BE2C (cell line): ENCODE measurements around the gene KRT37.

Source experiments
- DNase-seq: peaks from one replicate; pipeline ENCODE4 v3.0.0-alpha.2; 2020
- H3K27me3 ChIP-seq: fragments of 250-450 bp; sonication (Bioruptor Pico); 2 replicates; pipeline ENCODE4 v1.5.1; 2020; ENCODE audit warnings: mild to moderate bottlenecking
- H3K36me3 ChIP-seq: fragments of 250-450 bp; sonication (Bioruptor Pico); 2 replicates; pipeline ENCODE4 v1.5.1; 2020; ENCODE audit warnings: mild to moderate bottlenecking
- H3K4me1 ChIP-seq: fragments of 250-450 bp; sonication (Bioruptor Pico); 2 replicates; pipeline ENCODE4 v1.5.1; 2020
- H3K4me3 ChIP-seq: 2 replicates; pipeline ENCODE4 v1.5.1; 2011; ENCODE audit warnings: low read depth, low read length
- H3K9me3 ChIP-seq: fragments of 250-450 bp; sonication (Bioruptor Pico); 2 replicates; pipeline ENCODE4 v1.5.1; 2020
- TF ChIP-seq, protein P1 (sequence below): IDR thresholded peaks from 2 replicates; pipeline ENCODE4 v1.5.1; 2012; ENCODE audit warnings: mild to moderate bottlenecking, low read depth, low read length

KRT37 gene

DNA sequence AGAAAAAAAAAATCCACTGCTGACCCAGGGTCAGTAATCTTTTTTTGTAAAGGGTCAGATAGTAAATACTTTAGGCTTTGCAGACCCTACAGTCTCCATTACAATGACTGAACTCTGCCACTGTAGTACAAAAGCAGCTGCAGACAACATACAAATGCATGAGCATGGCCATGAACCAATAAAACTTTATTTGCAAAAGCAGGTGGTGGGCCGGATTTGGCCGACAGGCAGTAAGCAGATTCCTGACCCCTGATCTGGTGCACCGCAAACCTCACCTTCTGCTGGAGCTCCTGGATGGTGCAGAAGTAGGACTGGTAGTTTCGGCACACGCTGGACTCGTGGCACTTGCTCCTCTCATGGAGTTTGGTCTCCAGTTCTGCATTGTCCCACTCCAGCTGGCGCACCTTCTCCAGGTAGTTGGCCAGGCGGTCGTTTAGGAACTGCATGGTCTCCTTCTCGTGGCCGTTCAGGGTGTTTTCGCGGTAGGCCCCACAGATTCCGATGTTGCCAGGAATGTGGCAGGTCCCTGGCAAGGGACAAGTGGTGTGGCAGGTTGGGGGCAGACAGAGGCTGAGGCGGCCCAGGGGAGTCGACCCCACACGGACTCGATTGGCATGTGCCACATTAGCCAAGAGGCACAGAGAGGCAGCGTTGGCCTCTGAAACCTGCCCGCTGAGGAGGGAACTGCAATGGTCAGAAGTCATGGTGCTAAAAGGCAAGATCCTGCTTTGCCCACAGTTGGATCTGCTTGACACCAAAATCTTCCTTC is 13.1 kb downstream of the KRT37 start:
- TF ChIP-seq, protein P1, sequence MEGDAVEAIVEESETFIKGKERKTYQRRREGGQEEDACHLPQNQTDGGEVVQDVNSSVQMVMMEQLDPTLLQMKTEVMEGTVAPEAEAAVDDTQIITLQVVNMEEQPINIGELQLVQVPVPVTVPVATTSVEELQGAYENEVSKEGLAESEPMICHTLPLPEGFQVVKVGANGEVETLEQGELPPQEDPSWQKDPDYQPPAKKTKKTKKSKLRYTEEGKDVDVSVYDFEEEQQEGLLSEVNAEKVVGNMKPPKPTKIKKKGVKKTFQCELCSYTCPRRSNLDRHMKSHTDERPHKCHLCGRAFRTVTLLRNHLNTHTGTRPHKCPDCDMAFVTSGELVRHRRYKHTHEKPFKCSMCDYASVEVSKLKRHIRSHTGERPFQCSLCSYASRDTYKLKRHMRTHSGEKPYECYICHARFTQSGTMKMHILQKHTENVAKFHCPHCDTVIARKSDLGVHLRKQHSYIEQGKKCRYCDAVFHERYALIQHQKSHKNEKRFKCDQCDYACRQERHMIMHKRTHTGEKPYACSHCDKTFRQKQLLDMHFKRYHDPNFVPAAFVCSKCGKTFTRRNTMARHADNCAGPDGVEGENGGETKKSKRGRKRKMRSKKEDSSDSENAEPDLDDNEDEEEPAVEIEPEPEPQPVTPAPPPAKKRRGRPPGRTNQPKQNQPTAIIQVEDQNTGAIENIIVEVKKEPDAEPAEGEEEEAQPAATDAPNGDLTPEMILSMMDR = no peak
- Histone ChIP-seq H3K4me3 (no peak overlapping the region), H3K9me3 (no peaks in the 10 kb centered on the region), H3K27me3 (no peaks in the 10 kb centered on the region), H3K36me3 (no peaks in the 10 kb centered on the region), H3K4me1 (no peaks in the 10 kb centered on the region)
- DNase-seq = no peak

DNA sequence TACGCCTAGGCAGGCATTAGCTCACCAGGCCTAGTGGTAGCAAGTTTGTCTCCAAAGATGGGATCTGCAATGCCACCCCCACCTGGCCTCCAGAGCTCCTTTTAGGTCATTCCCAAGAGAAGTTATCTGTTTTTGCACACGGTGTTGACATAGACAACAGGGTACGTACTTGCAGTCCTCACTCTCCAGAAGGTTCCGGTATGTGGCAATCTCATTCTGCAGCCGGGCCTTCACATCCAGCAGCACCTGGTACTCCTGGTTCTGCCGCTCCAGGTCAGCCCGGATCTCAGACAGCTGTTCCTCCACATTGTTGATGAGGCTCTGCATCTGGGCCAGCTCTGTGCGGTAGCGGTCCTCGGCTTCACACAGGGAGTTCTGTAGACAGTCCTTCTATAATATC is 17.2 kb downstream of the KRT37 start:
- H3K27me3 ChIP-seq = no peaks in the 10 kb centered on the region
- no peak overlapping the region for H3K4me3 ChIP-seq
- no peaks in the 10 kb centered on the region for H3K9me3 ChIP-seq
- H3K4me1 ChIP-seq = no peaks in the 10 kb centered on the region
- no peak for DNase-seq
- TF ChIP-seq, protein P1 = no peak
- H3K36me3 ChIP-seq = no peaks in the 10 kb centered on the region

DNA sequence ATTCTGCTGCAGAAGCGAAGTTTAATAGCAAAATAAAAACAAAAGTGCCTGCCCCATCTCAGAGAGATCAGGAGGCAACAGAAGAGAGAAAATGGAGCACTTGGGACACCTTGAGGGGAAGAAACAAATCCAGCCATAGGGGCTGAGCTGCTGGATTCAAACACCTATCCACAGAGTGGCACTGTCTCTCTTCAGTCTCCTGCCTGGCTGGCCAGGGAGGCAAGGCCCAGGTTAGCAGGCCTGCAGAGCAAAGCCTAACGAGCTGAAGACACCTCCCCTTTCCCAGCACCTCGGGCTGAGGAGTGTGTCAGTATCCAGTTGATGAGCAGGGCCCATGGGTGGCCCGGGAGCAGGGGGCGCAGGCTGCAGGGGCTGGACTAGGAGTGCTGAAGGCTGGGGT is 18.2 kb downstream of the KRT37 start:
- no peaks in the 10 kb centered on the region for H3K9me3 ChIP-seq
- no peaks in the 10 kb centered on the region for H3K27me3 ChIP-seq
- H3K36me3 ChIP-seq = no peaks in the 10 kb centered on the region
- no peak overlapping the region for H3K4me3 ChIP-seq
- DNase-seq = no peak
- H3K4me1 ChIP-seq = no peaks in the 10 kb centered on the region
- TF ChIP-seq, protein P1 = no peak

DNA sequence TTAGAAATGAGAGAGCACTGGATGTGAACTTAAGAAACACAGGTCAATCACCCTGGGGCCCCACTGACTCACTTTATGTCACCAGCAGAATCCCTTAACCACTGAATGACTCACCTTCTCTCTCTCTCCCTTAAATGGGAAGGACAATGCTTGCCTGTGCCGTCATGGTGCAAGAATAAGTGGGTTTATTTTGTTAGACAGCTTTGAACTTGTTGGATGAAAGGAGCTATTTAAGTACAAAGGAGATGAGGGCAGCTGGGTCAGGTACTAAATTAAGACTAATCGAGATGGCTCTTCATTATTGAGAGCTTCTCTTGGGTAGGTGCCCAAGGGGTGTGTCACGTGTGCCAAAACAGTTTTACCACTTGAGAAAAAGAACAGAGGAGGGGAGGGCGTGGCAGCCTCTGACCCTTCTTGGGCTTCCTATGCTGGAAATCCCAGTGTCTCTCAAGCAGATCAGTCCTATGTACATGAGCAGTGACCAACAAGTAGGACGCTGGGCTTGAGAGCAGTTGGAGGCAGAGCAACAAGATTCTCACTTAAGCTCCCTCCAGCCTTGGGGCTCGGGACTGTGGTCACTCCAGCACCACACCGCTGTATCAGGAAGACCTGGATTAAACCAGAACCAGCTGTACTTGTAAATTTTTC is 20.2 kb downstream of the KRT37 start:
- no peaks in the 10 kb centered on the region for H3K36me3 ChIP-seq
- H3K4me1 ChIP-seq = no peaks in the 10 kb centered on the region
- no peaks in the 10 kb centered on the region for H3K9me3 ChIP-seq
- H3K4me3 ChIP-seq = no peak overlapping the region
- no peaks in the 10 kb centered on the region for H3K27me3 ChIP-seq
- DNase-seq = no peak
- TF ChIP-seq, protein P1 = no peak

DNA sequence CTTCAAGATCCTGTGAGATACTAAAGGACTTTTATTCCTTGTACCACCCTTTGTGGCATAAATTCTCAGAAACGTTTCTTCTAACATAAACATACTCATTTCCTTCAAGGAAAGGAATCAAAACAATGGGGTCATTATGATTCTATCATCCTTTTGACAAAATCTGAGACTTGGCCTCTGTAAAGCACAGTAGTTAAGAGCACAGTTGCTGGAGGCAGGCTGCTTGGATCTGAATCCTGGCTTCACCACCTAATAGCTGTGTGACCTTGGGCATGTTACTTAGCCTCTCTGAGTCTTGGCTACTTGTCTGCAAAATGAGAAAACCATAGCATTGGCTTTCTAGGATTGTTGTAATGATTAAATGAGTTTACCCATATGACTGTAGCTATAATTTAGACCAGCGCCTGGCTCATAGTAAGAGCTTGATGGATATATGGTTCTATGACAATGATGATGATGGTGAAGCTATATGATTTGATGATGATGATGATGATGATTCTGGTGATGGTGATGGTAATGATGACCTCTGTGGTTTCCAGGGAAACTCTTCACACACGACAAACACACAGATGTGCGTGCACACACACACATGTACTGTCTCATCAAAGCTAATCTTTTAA is 20.9 kb downstream of the KRT37 start:
- H3K4me3 ChIP-seq = no peak overlapping the region
- no peak for DNase-seq
- H3K36me3 ChIP-seq = no peaks in the 10 kb centered on the region
- no peaks in the 10 kb centered on the region for H3K27me3 ChIP-seq
- TF ChIP-seq, protein P1 = no peak
- H3K4me1 ChIP-seq = no peaks in the 10 kb centered on the region
- no peaks in the 10 kb centered on the region for H3K9me3 ChIP-seq

DNA sequence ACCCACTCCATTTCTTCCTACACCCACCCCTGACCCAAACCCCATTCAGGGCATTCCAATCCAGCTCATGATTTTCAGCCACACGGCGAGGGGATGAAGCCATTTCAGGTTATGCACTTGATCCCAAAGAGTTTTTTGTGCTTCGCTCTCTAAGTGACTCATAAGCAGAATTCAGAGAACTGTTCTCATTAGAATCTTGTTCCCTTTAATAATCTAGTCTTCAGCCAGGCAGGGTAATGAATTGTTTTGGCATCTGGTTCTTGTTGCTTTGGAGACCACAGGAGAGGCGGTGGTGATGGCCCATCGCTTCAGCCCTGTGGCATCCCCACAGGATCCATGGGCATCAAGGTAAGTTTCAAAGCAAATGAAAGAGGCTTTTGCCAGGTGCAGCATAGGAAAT is 22.2 kb downstream of the KRT37 start:
- TF ChIP-seq, protein P1 = no peak
- no peak for DNase-seq
- H3K36me3 ChIP-seq = no peaks in the 10 kb centered on the region
- H3K27me3 ChIP-seq = 0 out of 2 replicates have a peak, but pooled peaks cover 2% of the 10 kb centered on the region
- H3K9me3 ChIP-seq = no peaks in the 10 kb centered on the region
- no peak overlapping the region for H3K4me3 ChIP-seq
- no peaks in the 10 kb centered on the region for H3K4me1 ChIP-seq
